GM23338 (cell line): ENCODE measurements around the gene OMA1. TPM values are rescaled to one million over a fixed set of nuclear protein-coding genes. Genes with fewer than 3 reads are reported as not detected.

ENCODE experiments used
- CREB1 ChIP-seq: fragments of 250-450 bp; sonication (Bioruptor Pico); IDR thresholded peaks from 2 replicates; pipeline ENCODE4 v1.5.0; 2020; ENCODE audit warnings: low read depth, mild to moderate bottlenecking, moderate library complexity
- JUNB ChIP-seq: IDR thresholded peaks from one replicate; pipeline ENCODE4 v1.6.1; 2016; ENCODE audit warnings: antibody characterized with exemption; ENCODE audit not compliant: unreplicated experiment
- POLR2AphosphoS5 ChIP-seq: IDR thresholded peaks from 2 replicates; pipeline ENCODE4 v1.6.1; 2016; ENCODE audit warnings: antibody characterized with exemption, low read depth
- STAT1 ChIP-seq: IDR thresholded peaks from one replicate; pipeline ENCODE4 v1.6.1; 2016; ENCODE audit warnings: antibody characterized with exemption; ENCODE audit not compliant: unreplicated experiment
- ZNF114 ChIP-seq: fragments of 250-450 bp; sonication (Bioruptor Pico); IDR thresholded peaks from 2 replicates; pipeline ENCODE4 v1.5.0; 2020; ENCODE audit warnings: mild to moderate bottlenecking, moderate library complexity
- ZNF331 ChIP-seq: fragments of 250-450 bp; sonication (Bioruptor Pico); IDR thresholded peaks from 2 replicates; pipeline ENCODE4 v1.5.0; 2020; ENCODE audit warnings: low read depth, mild to moderate bottlenecking, moderate library complexity
- polyA plus RNA-seq: library from polyadenylated mRNA; unstranded; fragments of >200 nt; fragmentation: Nextera tagmentation; extraction: Ambion mirVana; gene quantifications from 2 replicates; pipeline ENCODE4 v1.2.1, GENCODE V29; 2016
- total RNA-seq: library from RNA; depleted of rRNA; stranded (reverse); fragments of >200 nt; shearing (Covaris generic); gene quantifications from 2 replicates; pipeline ENCODE4 v1.2.3, GENCODE V29; 2014
- TF ChIP-seq, protein P1 (sequence below): IDR thresholded peaks from one replicate; pipeline ENCODE4 v1.6.1; 2018; ENCODE audit warnings: antibody characterized with exemption; ENCODE audit not compliant: unreplicated experiment
- TF ChIP-seq, protein P2 (sequence below): fragments of 250-450 bp; sonication (Bioruptor Pico); IDR thresholded peaks from 2 replicates; pipeline ENCODE4 v1.5.0; 2020; ENCODE audit warnings: mild to moderate bottlenecking, moderate library complexity

Gene OMA1
- total and polyA plus RNA-seq, 2 experiments from 2014 or later, result 21.3 to 33.1 TPM

DNA sequence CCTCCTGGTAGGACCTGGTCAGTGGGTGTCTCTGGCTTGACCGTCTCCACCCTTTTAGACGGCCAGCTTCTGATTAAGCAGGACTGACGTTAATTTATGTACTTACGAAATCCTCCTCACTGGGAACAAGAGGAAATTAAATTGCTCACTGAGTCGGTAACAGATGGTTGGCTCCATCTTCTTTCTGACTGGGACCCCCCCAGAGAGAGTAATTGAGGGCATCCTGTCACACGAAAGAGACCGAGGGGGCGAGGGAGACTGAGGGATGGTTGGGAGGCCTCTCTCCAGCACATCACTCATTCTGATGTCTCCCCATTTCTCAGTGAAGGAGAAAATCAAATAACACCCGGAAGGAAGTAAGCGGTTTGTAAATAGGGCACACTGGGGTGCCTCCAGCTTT, 104.8 kb downstream of the OMA1 start (continued):
- TF ChIP-seq, protein P1, sequence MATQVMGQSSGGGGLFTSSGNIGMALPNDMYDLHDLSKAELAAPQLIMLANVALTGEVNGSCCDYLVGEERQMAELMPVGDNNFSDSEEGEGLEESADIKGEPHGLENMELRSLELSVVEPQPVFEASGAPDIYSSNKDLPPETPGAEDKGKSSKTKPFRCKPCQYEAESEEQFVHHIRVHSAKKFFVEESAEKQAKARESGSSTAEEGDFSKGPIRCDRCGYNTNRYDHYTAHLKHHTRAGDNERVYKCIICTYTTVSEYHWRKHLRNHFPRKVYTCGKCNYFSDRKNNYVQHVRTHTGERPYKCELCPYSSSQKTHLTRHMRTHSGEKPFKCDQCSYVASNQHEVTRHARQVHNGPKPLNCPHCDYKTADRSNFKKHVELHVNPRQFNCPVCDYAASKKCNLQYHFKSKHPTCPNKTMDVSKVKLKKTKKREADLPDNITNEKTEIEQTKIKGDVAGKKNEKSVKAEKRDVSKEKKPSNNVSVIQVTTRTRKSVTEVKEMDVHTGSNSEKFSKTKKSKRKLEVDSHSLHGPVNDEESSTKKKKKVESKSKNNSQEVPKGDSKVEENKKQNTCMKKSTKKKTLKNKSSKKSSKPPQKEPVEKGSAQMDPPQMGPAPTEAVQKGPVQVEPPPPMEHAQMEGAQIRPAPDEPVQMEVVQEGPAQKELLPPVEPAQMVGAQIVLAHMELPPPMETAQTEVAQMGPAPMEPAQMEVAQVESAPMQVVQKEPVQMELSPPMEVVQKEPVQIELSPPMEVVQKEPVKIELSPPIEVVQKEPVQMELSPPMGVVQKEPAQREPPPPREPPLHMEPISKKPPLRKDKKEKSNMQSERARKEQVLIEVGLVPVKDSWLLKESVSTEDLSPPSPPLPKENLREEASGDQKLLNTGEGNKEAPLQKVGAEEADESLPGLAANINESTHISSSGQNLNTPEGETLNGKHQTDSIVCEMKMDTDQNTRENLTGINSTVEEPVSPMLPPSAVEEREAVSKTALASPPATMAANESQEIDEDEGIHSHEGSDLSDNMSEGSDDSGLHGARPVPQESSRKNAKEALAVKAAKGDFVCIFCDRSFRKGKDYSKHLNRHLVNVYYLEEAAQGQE, result no peak
- TF ChIP-seq, protein P2, sequence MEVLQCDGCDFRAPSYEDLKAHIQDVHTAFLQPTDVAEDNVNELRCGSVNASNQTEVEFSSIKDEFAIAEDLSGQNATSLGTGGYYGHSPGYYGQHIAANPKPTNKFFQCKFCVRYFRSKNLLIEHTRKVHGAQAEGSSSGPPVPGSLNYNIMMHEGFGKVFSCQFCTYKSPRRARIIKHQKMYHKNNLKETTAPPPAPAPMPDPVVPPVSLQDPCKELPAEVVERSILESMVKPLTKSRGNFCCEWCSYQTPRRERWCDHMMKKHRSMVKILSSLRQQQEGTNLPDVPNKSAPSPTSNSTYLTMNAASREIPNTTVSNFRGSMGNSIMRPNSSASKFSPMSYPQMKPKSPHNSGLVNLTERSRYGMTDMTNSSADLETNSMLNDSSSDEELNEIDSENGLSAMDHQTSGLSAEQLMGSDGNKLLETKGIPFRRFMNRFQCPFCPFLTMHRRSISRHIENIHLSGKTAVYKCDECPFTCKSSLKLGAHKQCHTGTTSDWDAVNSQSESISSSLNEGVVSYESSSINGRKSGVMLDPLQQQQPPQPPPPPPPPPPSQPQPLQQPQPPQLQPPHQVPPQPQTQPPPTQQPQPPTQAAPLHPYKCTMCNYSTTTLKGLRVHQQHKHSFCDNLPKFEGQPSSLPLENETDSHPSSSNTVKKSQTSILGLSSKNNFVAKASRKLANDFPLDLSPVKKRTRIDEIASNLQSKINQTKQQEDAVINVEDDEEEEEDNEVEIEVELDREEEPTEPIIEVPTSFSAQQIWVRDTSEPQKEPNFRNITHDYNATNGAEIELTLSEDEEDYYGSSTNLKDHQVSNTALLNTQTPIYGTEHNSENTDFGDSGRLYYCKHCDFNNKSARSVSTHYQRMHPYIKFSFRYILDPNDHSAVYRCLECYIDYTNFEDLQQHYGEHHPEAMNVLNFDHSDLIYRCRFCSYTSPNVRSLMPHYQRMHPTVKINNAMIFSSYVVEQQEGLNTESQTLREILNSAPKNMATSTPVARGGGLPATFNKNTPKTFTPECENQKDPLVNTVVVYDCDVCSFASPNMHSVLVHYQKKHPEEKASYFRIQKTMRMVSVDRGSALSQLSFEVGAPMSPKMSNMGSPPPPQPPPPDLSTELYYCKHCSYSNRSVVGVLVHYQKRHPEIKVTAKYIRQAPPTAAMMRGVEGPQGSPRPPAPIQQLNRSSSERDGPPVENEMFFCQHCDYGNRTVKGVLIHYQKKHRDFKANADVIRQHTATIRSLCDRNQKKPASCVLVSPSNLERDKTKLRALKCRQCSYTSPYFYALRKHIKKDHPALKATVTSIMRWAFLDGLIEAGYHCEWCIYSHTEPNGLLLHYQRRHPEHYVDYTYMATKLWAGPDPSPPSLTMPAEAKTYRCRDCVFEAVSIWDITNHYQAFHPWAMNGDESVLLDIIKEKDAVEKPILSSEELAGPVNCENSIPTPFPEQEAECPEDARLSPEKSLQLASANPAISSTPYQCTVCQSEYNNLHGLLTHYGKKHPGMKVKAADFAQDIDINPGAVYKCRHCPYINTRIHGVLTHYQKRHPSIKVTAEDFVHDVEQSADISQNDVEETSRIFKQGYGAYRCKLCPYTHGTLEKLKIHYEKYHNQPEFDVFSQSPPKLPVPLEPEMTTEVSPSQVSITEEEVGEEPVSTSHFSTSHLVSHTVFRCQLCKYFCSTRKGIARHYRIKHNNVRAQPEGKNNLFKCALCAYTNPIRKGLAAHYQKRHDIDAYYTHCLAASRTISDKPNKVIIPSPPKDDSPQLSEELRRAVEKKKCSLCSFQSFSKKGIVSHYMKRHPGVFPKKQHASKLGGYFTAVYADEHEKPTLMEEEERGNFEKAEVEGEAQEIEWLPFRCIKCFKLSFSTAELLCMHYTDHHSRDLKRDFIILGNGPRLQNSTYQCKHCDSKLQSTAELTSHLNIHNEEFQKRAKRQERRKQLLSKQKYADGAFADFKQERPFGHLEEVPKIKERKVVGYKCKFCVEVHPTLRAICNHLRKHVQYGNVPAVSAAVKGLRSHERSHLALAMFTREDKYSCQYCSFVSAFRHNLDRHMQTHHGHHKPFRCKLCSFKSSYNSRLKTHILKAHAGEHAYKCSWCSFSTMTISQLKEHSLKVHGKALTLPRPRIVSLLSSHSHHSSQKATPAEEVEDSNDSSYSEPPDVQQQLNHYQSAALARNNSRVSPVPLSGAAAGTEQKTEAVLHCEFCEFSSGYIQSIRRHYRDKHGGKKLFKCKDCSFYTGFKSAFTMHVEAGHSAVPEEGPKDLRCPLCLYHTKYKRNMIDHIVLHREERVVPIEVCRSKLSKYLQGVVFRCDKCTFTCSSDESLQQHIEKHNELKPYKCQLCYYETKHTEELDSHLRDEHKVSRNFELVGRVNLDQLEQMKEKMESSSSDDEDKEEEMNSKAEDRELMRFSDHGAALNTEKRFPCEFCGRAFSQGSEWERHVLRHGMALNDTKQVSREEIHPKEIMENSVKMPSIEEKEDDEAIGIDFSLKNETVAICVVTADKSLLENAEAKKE (CRISPR knock-in tag), result no peak
- TF ChIP-seq STAT1, result no peak
- no peak for TF ChIP-seq CREB1
- TF ChIP-seq ZNF114 (CRISPR knock-in tag), result no peak
- TF ChIP-seq POLR2AphosphoS5, result no peak
- no peak for TF ChIP-seq ZNF331 (CRISPR knock-in tag)
- TF ChIP-seq JUNB, result no peak
